GM12878 (cell line): ENCODE results near the gene MND1. TPM values are rescaled to one million over a fixed set of nuclear protein-coding genes. Genes with fewer than 3 reads are reported as not detected.
A peak's percentile ranks its signal among the peaks of the same experiment; 100 is the strongest.

ENCODE experiments used
- ASH2L ChIP-seq: fragments of 300-600, 200-600 bp; sonication (generic); IDR thresholded peaks from 2 replicates; pipeline ENCODE4 v1.6.1; 2017; ENCODE audit warnings: low read depth, mild to moderate bottlenecking, borderline replicate concordance
- CBX5 ChIP-seq: sonication (generic); IDR thresholded peaks from 2 replicates; pipeline ENCODE4 v1.6.1; 2016; ENCODE audit warnings: low read depth, moderate library complexity, mild to moderate bottlenecking, inconsistent platforms
- GATAD2B ChIP-seq: fragments of 450-650 bp; conservative IDR thresholded peaks from 2 replicates; pipeline ENCODE4 v1.6.1; 2017; ENCODE audit warnings: low read depth, mild to moderate bottlenecking, moderate library complexity
- HDAC6 ChIP-seq: fragments of 200-600 bp; sonication (generic); IDR thresholded peaks from one replicate; pipeline ENCODE4 v1.8.0; 2017; ENCODE audit warnings: antibody characterized with exemption; ENCODE audit not compliant: unreplicated experiment
- IKZF2 ChIP-seq, 2 experiments: fragments of 450-650 bp; IDR thresholded peaks; 2 replicates each; pipeline ENCODE4 v1.6.1; 2017; ENCODE audit warnings: mild to moderate bottlenecking in 2 of 2, moderate library complexity in 2 of 2
- KLF5 ChIP-seq: fragments of 450-650 bp; IDR thresholded peaks from 2 replicates; pipeline ENCODE4 v1.6.1; 2014; ENCODE audit warnings: mild to moderate bottlenecking; ENCODE audit not compliant: partially characterized antibody
- MTA3 ChIP-seq: IDR thresholded peaks from 2 replicates; pipeline ENCODE4 v1.6.1; 2012; ENCODE audit warnings: low read length, inconsistent platforms, borderline replicate concordance
- PAX5 ChIP-seq: IDR thresholded peaks from 2 replicates; pipeline ENCODE4 v1.6.1; 2011; ENCODE audit warnings: low read depth, low read length, borderline replicate concordance
- PML ChIP-seq: IDR thresholded peaks from 2 replicates; pipeline ENCODE4 v1.6.1; 2012; ENCODE audit warnings: low read length, inconsistent platforms
- POLR2AphosphoS2 ChIP-seq: IDR thresholded peaks from 2 replicates; pipeline ENCODE4 v1.6.1; 2011; ENCODE audit warnings: low read depth, mild to moderate bottlenecking, low read length, improper control_type of control experiment, moderate library complexity
- RAD51 ChIP-seq: fragments of 450-650 bp; IDR thresholded peaks from 2 replicates; pipeline ENCODE4 v1.6.1; 2016; ENCODE audit warnings: moderate library complexity, mild to moderate bottlenecking, inconsistent platforms
- RB1 ChIP-seq: fragments of 450-650 bp; formaldehyde crosslinking; IDR thresholded peaks from 2 replicates; pipeline ENCODE4 v1.6.1; 2017; ENCODE audit warnings: mild to moderate bottlenecking, borderline replicate concordance
- SIX5 ChIP-seq: IDR thresholded peaks from 2 replicates; pipeline ENCODE4 v1.6.1; 2011; ENCODE audit warnings: mild to moderate bottlenecking, low read depth, low read length, moderate library complexity; ENCODE audit not compliant: severe bottlenecking
- SMC3 ChIP-seq: IDR thresholded peaks from 2 replicates; pipeline ENCODE4 v1.6.1; 2011; ENCODE audit warnings: low read length, improper control_type of control experiment, borderline replicate concordance
- ZNF384 ChIP-seq: IDR thresholded peaks from 2 replicates; pipeline ENCODE4 v1.6.1; 2012; ENCODE audit warnings: low read depth, mild to moderate bottlenecking, low read length, improper control_type of control experiment, borderline replicate concordance
- ZSCAN29 ChIP-seq: fragments of 450-650 bp; IDR thresholded peaks from 2 replicates; pipeline ENCODE4 v1.6.1; 2017; ENCODE audit warnings: mild to moderate bottlenecking, moderate library complexity
- polyA plus RNA-seq, 11 experiments: library from polyadenylated mRNA; depleted of rRNA in 4 of 11; unstranded in 6 of 11; stranded (reverse) in 5 of 11; fragments of >200 nt; fragmentation: Nextera tagmentation in 4 of 11; fragmentation: Illumina TruSeq in 1 of 11; extraction: Ambion mirVana in 4 of 11; extraction: Trizol in 1 of 11; gene quantifications; 1 replicate in 1 of 11; 2 replicates in 10 of 11; pipeline versions ENCODE4 v1.2.1 to v1.2.3, GENCODE V29; 2011 to 2016; ENCODE audit warnings: inconsistent platforms in 2 of 11, missing spikeins in 2 of 11, low read depth in 1 of 11
- total RNA-seq, 4 experiments: library from RNA; depleted of rRNA in 3 of 4; stranded (reverse); fragments of >200 nt in 3 of 4; fragmentation: Illumina TruSeq in 1 of 4; extraction: Trizol in 1 of 4; gene quantifications; 2 replicates each; pipeline versions ENCODE4 v1.2.1 to v1.2.3, GENCODE V29; 2013 to 2021
- TF ChIP-seq, protein P1 (sequence below): fragments of 450-650 bp; IDR thresholded peaks from 2 replicates; pipeline ENCODE4 v1.6.1; 2014; ENCODE audit warnings: mild to moderate bottlenecking
- TF ChIP-seq, protein P2 (sequence below): fragments of 450-650 bp; formaldehyde crosslinking; IDR thresholded peaks from 2 replicates; pipeline ENCODE4 v1.4.0; 2022; ENCODE audit warnings: mild to moderate bottlenecking, moderate library complexity
- TF ChIP-seq, protein P3 (sequence below): fragments of 450-650 bp; IDR thresholded peaks from 2 replicates; pipeline ENCODE4 v1.6.1; 2017; ENCODE audit warnings: mild to moderate bottlenecking, low read depth, inconsistent platforms; ENCODE audit not compliant: poor library complexity, severe bottlenecking
- TF ChIP-seq, protein P4 (sequence below): fragments of 450-650 bp; formaldehyde crosslinking; IDR thresholded peaks from 2 replicates; pipeline ENCODE4 v1.5.0; 2022; ENCODE audit warnings: mild to moderate bottlenecking, missing genetic modification characterization

MND1 gene
- total and polyA plus RNA-seq, 10 of the 15 experiments (the other 5 are each of a cell fraction or from before 2014, with no cell fraction given): 17.7 to 58.1 (median 47.3) TPM

DNA sequence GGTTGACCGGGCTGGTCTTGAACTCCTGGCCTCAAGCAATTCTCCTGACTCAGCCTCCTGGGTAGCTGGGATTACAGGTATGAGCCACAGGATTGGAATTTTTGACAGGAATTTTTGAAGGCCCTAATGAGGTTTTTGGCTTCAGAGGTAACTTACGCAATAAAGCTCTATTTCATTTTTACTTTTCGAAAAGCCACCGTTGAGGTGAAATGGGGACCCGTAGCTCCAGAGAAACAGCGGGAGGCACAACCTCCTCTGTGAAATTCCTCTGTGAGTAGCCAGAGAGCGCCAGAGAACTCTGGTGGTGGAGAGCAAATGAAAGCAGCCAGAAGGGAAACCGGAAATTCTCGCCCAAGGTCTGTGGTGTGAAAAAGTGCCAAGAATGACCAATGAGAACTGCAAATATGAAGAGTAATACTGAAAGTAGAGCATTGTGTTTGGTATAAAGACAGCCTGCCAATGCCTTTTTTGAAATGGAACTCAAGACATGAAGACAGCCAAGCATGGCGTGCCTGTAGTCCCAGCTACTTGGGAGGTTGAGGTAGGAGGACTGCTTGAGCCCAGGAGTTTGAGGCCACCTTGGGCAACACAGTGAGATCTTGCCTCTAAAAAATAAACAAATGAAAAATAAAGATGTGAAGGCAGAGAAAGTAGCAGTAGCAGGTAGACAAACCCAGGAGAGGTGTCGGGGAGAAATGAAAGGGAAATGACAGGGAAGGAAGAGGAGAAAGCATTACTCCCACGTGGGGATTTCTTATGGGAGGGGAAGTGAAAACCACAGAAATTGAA is 88.7 kb downstream of the MND1 start (continued):
- TF ChIP-seq, protein P1, sequence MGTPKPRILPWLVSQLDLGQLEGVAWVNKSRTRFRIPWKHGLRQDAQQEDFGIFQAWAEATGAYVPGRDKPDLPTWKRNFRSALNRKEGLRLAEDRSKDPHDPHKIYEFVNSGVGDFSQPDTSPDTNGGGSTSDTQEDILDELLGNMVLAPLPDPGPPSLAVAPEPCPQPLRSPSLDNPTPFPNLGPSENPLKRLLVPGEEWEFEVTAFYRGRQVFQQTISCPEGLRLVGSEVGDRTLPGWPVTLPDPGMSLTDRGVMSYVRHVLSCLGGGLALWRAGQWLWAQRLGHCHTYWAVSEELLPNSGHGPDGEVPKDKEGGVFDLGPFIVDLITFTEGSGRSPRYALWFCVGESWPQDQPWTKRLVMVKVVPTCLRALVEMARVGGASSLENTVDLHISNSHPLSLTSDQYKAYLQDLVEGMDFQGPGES: 0 out of 2 replicates have a peak, but pooled peaks have one; percentile 17
- TF ChIP-seq, protein P2, sequence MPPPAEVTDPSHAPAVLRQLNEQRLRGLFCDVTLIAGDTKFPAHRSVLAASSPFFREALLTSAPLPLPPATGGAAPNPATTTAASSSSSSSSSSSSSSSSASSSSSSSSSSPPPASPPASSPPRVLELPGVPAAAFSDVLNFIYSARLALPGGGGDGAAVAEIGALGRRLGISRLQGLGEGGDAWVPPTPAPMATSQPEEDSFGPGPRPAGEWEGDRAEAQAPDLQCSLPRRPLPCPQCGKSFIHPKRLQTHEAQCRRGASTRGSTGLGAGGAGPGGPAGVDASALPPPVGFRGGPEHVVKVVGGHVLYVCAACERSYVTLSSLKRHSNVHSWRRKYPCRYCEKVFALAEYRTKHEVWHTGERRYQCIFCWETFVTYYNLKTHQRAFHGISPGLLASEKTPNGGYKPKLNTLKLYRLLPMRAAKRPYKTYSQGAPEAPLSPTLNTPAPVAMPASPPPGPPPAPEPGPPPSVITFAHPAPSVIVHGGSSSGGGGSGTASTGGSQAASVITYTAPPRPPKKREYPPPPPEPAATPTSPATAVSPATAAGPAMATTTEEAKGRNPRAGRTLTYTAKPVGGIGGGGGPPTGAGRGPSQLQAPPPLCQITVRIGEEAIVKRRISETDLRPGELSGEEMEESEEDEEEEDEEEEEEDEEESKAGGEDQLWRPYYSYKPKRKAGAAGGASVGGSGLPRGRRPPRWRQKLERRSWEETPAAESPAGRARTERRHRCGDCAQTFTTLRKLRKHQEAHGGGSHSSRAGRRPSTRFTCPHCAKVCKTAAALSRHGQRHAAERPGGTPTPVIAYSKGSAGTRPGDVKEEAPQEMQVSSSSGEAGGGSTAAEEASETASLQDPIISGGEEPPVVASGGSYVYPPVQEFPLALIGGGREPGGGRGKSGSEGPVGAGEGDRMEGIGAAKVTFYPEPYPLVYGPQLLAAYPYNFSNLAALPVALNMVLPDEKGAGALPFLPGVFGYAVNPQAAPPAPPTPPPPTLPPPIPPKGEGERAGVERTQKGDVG: no peak
- TF ChIP-seq ZNF384 (no peak), ZSCAN29 (no peak), PML (peak; percentile 86; the same call in 1 of the 2 replicates), CBX5 (peak; percentile 87; the same call in 1 of the 2 replicates), POLR2AphosphoS2 (no peak), IKZF2 (IDR thresholded peaks at IDR 0.05) (peak; percentile 91 to 94), KLF5 (peak; percentile 84), SIX5 (no peak), PAX5 (peak; percentile 83; the same call in 1 of the 2 replicates), SMC3 (peak; percentile 99), GATAD2B (peak; percentile 60; the same call in 1 of the 2 replicates), HDAC6 (no peak), RB1 (0 out of 2 replicates have a peak, but pooled peaks have one; percentile 23), ASH2L (peak; percentile 85; the same call in 1 of the 2 replicates), RAD51 (peak; percentile 48), MTA3 (no peak)
- TF ChIP-seq, protein P3, sequence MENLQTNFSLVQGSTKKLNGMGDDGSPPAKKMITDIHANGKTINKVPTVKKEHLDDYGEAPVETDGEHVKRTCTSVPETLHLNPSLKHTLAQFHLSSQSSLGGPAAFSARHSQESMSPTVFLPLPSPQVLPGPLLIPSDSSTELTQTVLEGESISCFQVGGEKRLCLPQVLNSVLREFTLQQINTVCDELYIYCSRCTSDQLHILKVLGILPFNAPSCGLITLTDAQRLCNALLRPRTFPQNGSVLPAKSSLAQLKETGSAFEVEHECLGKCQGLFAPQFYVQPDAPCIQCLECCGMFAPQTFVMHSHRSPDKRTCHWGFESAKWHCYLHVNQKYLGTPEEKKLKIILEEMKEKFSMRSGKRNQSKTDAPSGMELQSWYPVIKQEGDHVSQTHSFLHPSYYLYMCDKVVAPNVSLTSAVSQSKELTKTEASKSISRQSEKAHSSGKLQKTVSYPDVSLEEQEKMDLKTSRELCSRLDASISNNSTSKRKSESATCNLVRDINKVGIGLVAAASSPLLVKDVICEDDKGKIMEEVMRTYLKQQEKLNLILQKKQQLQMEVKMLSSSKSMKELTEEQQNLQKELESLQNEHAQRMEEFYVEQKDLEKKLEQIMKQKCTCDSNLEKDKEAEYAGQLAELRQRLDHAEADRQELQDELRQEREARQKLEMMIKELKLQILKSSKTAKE: peak; percentile 92
- TF ChIP-seq, protein P4, sequence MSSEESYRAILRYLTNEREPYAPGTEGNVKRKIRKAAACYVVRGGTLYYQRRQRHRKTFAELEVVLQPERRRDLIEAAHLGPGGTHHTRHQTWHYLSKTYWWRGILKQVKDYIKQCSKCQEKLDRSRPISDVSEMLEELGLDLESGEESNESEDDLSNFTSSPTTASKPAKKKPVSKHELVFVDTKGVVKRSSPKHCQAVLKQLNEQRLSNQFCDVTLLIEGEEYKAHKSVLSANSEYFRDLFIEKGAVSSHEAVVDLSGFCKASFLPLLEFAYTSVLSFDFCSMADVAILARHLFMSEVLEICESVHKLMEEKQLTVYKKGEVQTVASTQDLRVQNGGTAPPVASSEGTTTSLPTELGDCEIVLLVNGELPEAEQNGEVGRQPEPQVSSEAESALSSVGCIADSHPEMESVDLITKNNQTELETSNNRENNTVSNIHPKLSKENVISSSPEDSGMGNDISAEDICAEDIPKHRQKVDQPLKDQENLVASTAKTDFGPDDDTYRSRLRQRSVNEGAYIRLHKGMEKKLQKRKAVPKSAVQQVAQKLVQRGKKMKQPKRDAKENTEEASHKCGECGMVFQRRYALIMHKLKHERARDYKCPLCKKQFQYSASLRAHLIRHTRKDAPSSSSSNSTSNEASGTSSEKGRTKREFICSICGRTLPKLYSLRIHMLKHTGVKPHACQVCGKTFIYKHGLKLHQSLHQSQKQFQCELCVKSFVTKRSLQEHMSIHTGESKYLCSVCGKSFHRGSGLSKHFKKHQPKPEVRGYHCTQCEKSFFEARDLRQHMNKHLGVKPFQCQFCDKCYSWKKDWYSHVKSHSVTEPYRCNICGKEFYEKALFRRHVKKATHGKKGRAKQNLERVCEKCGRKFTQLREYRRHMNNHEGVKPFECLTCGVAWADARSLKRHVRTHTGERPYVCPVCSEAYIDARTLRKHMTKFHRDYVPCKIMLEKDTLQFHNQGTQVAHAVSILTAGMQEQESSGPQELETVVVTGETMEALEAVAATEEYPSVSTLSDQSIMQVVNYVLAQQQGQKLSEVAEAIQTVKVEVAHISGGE (CRISPR knock-in tag): no peak
